A549 treated with AZD2906 at 1 μM for 4 hours (cell line): Measurements from ENCODE around the gene KCNK6. TPM values are rescaled to one million over a fixed set of nuclear protein-coding genes. Genes with fewer than 3 reads are reported as not detected.

ENCODE experiments used
- total RNA-seq: library from RNA; stranded (reverse); fragments of 200-300 nt; extraction: Qiagen RNA extraction; gene quantifications from 5 replicates; pipeline ENCODE4 v1.2.3, GENCODE V29; 2022

The KCNK6 gene
- total RNA-seq: 4.0 to 5.0 TPM (median 4.8 TPM) in 5 replicates

DNA sequence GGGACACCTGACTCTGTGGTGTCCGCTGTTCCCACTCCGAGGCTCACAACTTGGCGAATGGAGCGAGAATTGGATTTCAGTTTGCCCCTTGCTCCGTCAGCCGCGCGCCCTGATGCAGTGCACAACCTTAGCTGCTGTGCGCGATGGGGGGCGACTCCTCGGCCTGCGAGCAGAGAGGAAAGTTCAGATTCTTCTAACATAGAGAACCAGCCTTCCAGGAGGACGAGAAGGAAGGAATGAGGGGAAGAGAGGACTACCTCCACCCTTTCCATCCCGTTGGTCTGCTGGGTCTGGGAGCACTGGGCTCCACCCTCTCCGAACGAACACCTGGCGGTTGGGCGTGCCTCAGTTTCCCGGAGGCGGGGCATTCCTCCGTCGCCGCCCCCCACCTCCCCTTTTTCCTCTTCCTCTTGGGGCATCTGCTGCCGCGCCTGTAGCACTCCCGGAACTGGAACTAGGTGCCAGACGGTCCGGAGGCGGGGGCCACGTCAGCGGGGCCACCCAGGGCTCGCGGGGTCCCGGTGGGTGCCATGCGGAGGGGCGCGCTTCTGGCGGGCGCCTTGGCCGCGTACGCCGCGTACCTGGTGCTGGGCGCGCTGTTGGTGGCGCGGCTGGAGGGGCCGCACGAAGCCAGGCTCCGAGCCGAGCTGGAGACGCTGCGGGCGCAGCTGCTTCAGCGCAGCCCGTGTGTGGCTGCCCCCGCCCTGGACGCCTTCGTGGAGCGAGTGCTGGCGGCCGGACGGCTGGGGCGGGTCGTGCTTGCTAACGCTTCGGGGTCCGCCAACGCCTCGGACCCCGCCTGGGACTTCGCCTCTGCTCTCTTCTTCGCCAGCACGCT is at the start of gene KCNK6:
KCNK6 (plus strand) TSS at position 425 of the 838 bp plus-strand sequence; CDS start at position 531, 106 bp downstream.

DNA sequence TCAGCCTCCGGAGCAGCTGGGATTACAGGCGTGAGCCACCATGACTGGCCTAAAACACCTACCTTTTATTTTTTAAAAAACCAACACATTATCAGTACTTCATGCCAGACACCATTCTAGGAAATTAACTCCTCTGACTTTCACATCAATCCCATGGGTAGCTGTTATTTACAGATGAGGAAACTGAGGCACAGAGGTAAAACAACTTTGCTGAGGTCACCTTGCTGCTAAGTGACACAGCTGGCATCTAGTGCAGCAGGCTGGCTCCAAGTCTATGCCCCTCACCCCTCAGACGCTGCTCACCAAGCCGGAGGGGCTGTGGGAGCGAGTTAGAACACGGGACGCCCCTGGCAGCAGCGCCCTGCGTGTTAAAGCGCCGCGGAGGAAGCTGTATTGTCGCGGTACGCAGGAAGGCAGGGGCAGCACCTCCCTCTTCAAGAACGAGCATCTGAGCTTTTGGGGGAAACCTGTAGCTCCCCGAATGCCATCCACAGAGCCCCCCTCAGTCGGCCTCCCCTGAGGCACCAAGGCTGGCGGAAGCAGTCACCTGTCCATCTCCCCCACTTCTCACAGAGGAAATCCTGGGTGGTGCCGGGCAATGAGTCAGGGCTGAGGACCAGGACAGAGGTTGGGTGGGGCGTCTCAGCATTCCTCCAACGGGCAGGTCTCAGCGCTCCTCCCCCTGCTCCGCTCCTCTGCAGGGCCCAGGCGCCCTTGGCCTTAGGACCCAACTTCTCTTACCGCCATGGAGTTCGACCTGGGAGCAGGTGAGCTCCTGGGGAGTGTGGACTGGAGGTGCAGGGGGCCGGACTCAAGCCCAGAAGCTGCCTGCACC is 15.9 kb upstream of the KCNK6 start, which contains the start of gene C19orf33:
C19orf33 (plus strand) TSS at position 735 of the 835 bp plus-strand sequence; CDS start at position 746, 11 bp downstream.

DNA sequence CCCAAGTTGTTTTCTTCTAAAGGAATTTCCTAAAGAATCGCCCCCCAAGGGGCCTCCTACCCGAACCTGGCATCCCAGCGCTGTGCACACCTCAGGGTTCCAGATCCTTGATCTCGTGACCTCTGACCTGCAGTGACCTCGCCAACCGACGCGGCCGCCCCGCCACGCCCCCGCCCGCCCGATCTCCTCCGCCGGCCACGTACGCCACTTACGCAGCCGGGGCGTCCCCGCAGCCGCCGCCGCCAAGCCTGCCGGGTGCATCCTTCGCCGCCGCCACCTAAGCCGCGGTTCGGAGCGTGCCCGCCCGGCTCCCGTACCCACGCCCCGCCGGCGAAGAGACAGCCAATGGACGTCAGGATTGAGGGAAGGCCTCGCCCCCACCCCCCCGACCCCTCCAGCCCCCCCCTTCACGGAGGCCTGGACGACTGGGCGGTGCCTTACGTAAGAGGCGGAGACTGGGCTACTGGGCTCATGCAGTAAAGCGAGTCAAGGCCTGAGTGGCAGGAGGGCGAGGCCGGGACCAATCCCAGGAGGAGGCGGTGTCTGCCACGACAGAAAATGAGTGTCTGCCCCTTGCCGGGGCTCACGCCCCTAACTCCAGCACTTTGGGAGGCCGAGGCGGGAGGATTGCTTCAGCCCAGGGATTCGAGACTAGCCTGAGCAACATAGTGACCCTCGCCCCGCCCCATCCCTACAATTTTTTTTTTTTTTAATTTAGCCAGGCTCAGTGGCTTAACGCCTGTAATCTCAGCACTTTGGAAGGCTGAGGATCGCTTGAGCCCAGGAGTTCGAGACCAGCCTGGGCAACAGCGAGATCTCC is 3.8 kb upstream of the KCNK6 start, which contains the start of gene YIF1B:
YIF1B (minus strand) TSS at position 291 of the 820 bp plus-strand sequence; CDS start at position 261, 30 bp downstream.

DNA sequence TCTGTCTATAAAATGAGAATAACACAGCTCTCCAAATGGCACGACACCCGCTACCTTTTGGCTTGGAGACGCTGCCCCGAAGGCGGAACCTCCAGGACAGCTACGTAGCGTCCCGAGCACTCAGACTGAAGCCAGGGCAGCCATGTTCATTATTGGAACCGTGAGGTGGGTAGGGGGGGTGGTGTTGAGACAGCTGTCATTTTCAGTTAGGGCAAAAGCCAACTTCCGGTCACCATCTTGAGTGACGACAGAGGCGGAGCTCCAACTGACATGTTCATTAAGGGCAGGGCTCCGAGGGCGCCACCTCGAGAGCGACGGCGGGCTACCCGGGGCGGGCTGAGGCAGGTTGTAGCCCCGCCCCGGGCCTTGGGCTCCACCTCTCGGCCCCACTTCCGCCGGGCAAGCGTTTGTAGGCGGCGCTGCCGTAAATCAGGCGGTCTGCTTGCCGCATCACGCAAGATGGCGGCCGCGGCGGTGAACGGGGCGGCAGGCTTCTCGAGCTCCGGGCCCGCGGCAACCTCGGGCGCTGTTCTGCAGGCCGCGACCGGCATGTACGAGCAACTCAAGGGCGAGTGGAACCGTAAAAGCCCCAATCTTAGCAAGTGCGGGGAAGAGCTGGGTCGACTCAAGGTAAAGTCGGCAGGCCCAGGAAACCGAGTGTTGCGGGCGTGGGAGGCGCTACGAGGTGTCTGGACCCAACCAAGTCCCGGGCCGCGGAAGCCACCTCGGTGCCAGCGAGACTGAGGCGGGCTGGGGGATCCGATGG is 54.9 kb downstream of the KCNK6 start, which contains the start of gene PSMD8:
PSMD8 (plus strand) TSS at position 240 of the 766 bp plus-strand sequence; CDS start at position 271, 31 bp downstream.

Other genes with a start within 250 kb of the KCNK6 start
- gene DPF1, start 95.6 kb upstream of the KCNK6 start, total RNA-seq: 4.3 to 5.4 TPM (median 4.4 TPM) in 5 replicates
- gene PPP1R14A, start 63.5 kb upstream of the KCNK6 start, total RNA-seq: 68.5 to 97.3 TPM (median 92.1 TPM) in 5 replicates
- gene SPINT2, start 55.3 kb upstream of the KCNK6 start, total RNA-seq: 232 to 335 TPM (median 321 TPM) in 5 replicates
- gene C19orf33, start 15.6 kb upstream of the KCNK6 start, total RNA-seq: 584 to 802 TPM (median 695 TPM) in 5 replicates
- gene YIF1B, start 3.9 kb upstream of the KCNK6 start, total RNA-seq: 98.9 to 139 TPM (median 135 TPM) in 5 replicates
- 0.29 to 1.2 TPM (median 1.0 TPM) in 5 replicates for gene CATSPERG, start 16.0 kb downstream of the KCNK6 start, total RNA-seq
- 460 to 520 TPM (median 485 TPM) in 5 replicates for gene PSMD8, start 54.7 kb downstream of the KCNK6 start, total RNA-seq
- 0.14 to 0.65 TPM (median 0.49 TPM) in 5 replicates for gene GGN, start 68.2 kb downstream of the KCNK6 start, total RNA-seq
- gene SPRED3, start 68.9 kb downstream of the KCNK6 start, total RNA-seq: 1.9 to 2.8 TPM (median 2.2 TPM) in 5 replicates
- gene FAM98C, start 83.2 kb downstream of the KCNK6 start, total RNA-seq: 16.4 to 27.4 TPM (median 27.1 TPM) in 5 replicates
- 0.03 to 0.09 TPM (median 0.07 TPM) in 5 replicates for gene RASGRP4, start 106.4 kb downstream of the KCNK6 start, total RNA-seq
- 4.9 to 6.4 TPM (median 6.1 TPM) in 5 replicates for gene RYR1, start 113.8 kb downstream of the KCNK6 start, total RNA-seq